Esophagus muscularis mucosa (tissue), 4 donors: ENCODE measurements around the gene SYCE1. TPM values are rescaled to one million over a fixed set of nuclear protein-coding genes. Genes with fewer than 3 reads are reported as not detected.
A peak's percentile ranks its signal among the peaks of the same experiment; 100 is the strongest.

Source experiments
- DNase-seq: peaks from one replicate; pipeline ENCODE4 v3.0.0-alpha.2; 2017; ENCODE audit errors: extremely low spot score
- H3K27ac ChIP-seq, 4 donors: fragments of 200-600 bp; sonication (generic); replicated peaks in 1 of 4; 1 replicate in 3 of 4; 2 replicates in 1 of 4; pipeline ENCODE4 v1.5.1; 2016 to 2019; ENCODE audit warnings: mild to moderate bottlenecking in 1 of 4
- H3K27me3 ChIP-seq, 4 donors: fragments of 200-600 bp; sonication (generic); one replicate each; pipeline versions ENCODE4 v1.5.1 to v1.6.0; 2016 to 2019
- H3K36me3 ChIP-seq, 4 donors: fragments of 200-600 bp; sonication (generic); one replicate each; pipeline ENCODE4 v1.5.1; 2016 to 2019
- H3K4me1 ChIP-seq, 4 donors: fragments of 200-600 bp; sonication (generic); one replicate each; pipeline ENCODE4 v1.5.1; 2016 to 2019
- H3K4me3 ChIP-seq, 4 donors: fragments of 200-600 bp; sonication (generic); 1 replicate in 2 of 4; 2 replicates in 2 of 4; pipeline ENCODE4 v1.5.1; 2016 to 2019; ENCODE audit warnings: mild to moderate bottlenecking in 4 of 4, moderate library complexity in 1 of 4
- H3K9me3 ChIP-seq, 4 donors: fragments of 200-600 bp; sonication (generic); 1 replicate in 3 of 4; 2 replicates in 1 of 4; pipeline ENCODE4 v1.5.1; 2016 to 2019
- CTCF ChIP-seq, 3 experiments: fragments of 200-600 bp in 2 of 3; fragments of 450-650 bp in 1 of 3; sonication (generic) in 2 of 3; IDR thresholded peaks; one replicate each; pipeline ENCODE4 v1.5.1; 2017 to 2019; ENCODE audit warnings: antibody characterized with exemption in 3 of 3, mild to moderate bottlenecking in 2 of 3, moderate library complexity in 1 of 3
- EP300 ChIP-seq: sonication (generic); formaldehyde crosslinking; IDR thresholded peaks from one replicate; pipeline ENCODE4 v1.6.1; 2017; ENCODE audit warnings: antibody characterized with exemption
- POLR2A ChIP-seq: fragments of 450-650 bp; IDR thresholded peaks from one replicate; pipeline ENCODE4 v1.6.1; 2017; ENCODE audit warnings: antibody characterized with exemption, moderate library complexity, mild to moderate bottlenecking, low read depth
- POLR2AphosphoS5 ChIP-seq, 2 donors: sonication (generic); formaldehyde crosslinking; IDR thresholded peaks; one replicate each; pipeline ENCODE4 v1.6.1; 2017; ENCODE audit warnings: antibody characterized with exemption in 2 of 2
- WGBS: methylation state at CpG from one replicate; pipeline ENCODE4 v1.1.5; 2018; 5-methylcytosine and 5-hydroxymethylcytosine counted together
- intact Hi-C: fragments of 100-400 bp; cut with DNase I; formaldehyde crosslinking; loops from one replicate; pipeline ENCODE4 v1.15.1; 2023
- total RNA-seq, 4 donors: library from RNA; depleted of rRNA; stranded (reverse); fragments of >200 nt; gene quantifications; one replicate each; pipeline versions ENCODE4 v1.1.0 to v1.2.1, GENCODE V29; 2016

The SYCE1 gene
- total RNA-seq, 4 donors from 2014 or later, result 0.50 to 10.0 TPM; not detected in 2

- Histone ChIP-seq H3K4me3 (no peak overlapping the region), H3K9me3 (peaks cover 0 to 11% (median 6%) of the 10 kb centered on the region in 4 donors), H3K4me1 (peaks cover 0 to 5% (median 0%) of the 10 kb centered on the region in 4 donors), H3K27ac (no peak overlapping the region), H3K36me3 (no peaks in the 10 kb centered on the region), H3K27me3 (peaks cover 0 to 43% (median 2%) of the 10 kb centered on the region in 4 donors)
- intact Hi-C loops, result no loop called here
- DNase-seq, result peak; percentile 31
- TF ChIP-seq EP300, result no peak
- no peak for TF ChIP-seq POLR2A
- no peak for TF ChIP-seq POLR2AphosphoS5 (IDR thresholded peaks at IDR 0.05)
- TF ChIP-seq CTCF (IDR thresholded peaks at IDR 0.05), result no peak
- WGBS, result 81% methylated on average over 13 of the region's 29 CpGs
Observed at GRCh38 chr10:133567609-133568286, 2.4 kb upstream of the SYCE1 start.

DNA sequence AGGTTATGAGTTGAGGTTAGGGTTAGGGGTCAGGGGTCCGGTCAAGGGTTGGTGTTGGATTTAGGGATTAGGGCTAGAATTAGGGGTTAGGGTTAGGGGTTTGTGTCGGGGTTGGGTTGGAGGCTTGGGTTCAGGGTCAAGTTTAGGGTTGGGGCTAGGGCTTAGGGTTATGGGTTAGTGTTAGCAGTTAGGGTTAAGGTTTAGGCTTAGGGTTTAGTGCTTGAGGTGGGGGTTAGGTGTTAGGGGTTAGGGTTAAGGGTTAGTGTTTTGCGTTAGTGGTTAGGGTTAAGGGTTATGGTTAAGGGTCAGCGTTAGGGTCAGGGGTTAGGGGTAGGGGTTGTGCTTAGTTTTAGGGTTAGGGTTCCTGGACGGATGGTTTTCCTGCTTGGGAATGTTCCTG is 1.7 kb upstream of the SYCE1 start:
- DNase-seq, result peak; percentile 7
- Histone ChIP-seq H3K27me3 (peaks cover 0 to 43% (median 2%) of the 10 kb centered on the region in 4 donors), H3K36me3 (no peaks in the 10 kb centered on the region), H3K4me3 (no peak overlapping the region), H3K4me1 (peaks cover 0 to 5% (median 0%) of the 10 kb centered on the region in 4 donors), H3K9me3 (peaks cover 0 to 10% (median 4%) of the 10 kb centered on the region in 4 donors), H3K27ac (no peak overlapping the region)
- no peak for TF ChIP-seq EP300
- intact Hi-C loops, result no loop called here
- WGBS, result 80% methylated on average over 5 of the region's 5 CpGs

DNA sequence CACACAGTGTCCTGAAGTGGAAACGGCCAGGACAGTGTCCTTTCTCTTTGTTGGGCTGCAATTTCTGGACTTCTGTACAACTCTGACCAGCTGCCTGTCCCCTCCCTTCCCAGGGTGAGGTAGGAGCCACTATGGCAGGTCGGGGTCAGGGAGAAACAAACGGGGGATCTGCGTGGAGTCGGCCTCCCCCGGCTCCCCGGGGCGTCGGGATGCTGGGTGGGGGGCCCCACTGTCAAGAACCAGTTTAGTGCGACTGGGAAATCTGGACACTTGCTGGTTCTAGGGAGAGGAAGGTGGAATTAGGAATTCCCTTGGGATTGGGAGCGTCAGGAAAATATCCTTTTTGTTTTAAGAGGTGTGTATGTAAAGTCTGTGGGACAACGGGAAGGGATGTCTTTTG is 567 bp downstream of the SYCE1 start:
- no peak for DNase-seq
- Histone ChIP-seq H3K27ac (peak overlapping the region in 1 of 4 donors; percentile 75), H3K9me3 (peaks cover 0 to 10% (median 4%) of the 10 kb centered on the region in 4 donors), H3K27me3 (peaks cover 0 to 45% (median 2%) of the 10 kb centered on the region in 4 donors), H3K4me1 (peaks cover 0 to 5% (median 0%) of the 10 kb centered on the region in 4 donors), H3K4me3 (peak overlapping the region in 1 of 4 donors; percentile 53), H3K36me3 (no peaks in the 10 kb centered on the region)
- whole genome bisulfite sequencing, result 85% methylated on average over 12 of the region's 12 CpGs
- intact Hi-C loops, result no loop called here
- TF ChIP-seq POLR2A, result no peak
- no peak for TF ChIP-seq CTCF (IDR thresholded peaks at IDR 0.05)
- TF ChIP-seq EP300, result no peak
- no peak for TF ChIP-seq POLR2AphosphoS5 (IDR thresholded peaks at IDR 0.05)

DNA sequence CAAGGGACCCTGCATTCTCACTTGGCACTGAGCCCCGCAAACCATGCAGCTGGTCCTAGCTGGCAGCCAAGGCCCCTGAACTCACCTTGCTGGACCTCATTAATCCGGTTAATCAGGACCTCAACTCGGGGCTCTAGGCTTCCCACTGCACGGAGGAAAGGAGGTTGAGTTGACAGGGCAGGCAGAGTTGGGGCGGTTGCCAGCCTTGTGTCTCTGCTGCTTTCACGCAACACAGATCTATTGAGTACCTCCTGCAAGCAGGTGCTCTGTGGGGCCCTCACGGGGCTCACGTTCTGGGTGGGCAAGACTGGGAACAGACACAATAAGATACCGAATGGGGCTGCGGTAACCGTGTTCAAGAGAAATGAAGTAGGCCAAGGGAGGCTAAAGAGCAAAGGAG is 6.2 kb downstream of the SYCE1 start:
- Histone ChIP-seq H3K36me3 (no peaks in the 10 kb centered on the region), H3K4me1 (no peaks in the 10 kb centered on the region), H3K4me3 (no peak overlapping the region), H3K9me3 (no peaks in the 10 kb centered on the region), H3K27ac (no peak overlapping the region), H3K27me3 (peaks cover 0 to 26% (median 0%) of the 10 kb centered on the region in 4 donors)
- no peak for TF ChIP-seq POLR2AphosphoS5 (IDR thresholded peaks at IDR 0.05)
- DNase-seq, result peak; percentile 84
- intact Hi-C loops, result no loop called here
- WGBS, result 84% methylated on average over 9 of the region's 11 CpGs

GRCh38 chr10:133557381-133557780 is 8.0 kb downstream of the SYCE1 start:
- Histone ChIP-seq H3K36me3 (no peaks in the 10 kb centered on the region), H3K4me3 (no peak overlapping the region), H3K27ac (no peak overlapping the region), H3K27me3 (peaks cover 0 to 26% (median 0%) of the 10 kb centered on the region in 4 donors), H3K4me1 (no peaks in the 10 kb centered on the region), H3K9me3 (no peaks in the 10 kb centered on the region)
- TF ChIP-seq EP300, result no peak
- no peak for DNase-seq
- intact Hi-C loops, result no loop called here
- 45% methylated on average over 3 of the region's 3 CpGs for WGBS

DNA sequence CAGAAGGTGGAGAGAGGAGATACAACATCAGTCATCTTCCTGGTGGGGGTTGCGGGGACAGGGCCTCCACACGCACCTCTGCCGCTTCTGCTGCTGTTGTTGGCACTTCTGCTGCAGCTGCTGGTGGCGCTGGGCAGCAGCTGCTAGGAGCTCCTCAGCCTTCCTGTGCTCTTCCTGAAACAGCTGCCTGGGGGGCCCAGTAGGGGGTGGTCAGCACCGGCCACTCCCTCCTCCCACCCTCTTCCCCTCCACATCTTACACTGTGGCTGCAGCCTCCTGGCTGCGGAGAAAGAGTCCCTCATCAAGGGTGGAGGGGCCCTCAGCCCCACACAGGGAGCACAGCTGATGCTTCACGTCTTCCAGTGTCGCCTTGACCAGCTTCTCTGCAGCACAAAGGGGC is 9.9 kb downstream of the SYCE1 start:
- intact Hi-C loops, result no loop called here
- TF ChIP-seq CTCF (IDR thresholded peaks at IDR 0.05) (no peak), EP300 (no peak), POLR2A (no peak), POLR2AphosphoS5 (IDR thresholded peaks at IDR 0.05) (no peak)
- Histone ChIP-seq H3K4me3 (no peak overlapping the region), H3K27me3 (peaks cover 0 to 26% (median 0%) of the 10 kb centered on the region in 4 donors), H3K27ac (no peak overlapping the region), H3K36me3 (no peaks in the 10 kb centered on the region), H3K4me1 (no peaks in the 10 kb centered on the region), H3K9me3 (peaks cover 0 to 8% (median 2%) of the 10 kb centered on the region in 4 donors)
- 69% methylated on average over 5 of the region's 8 CpGs for WGBS
- no peak for DNase-seq
